HG03571 (cell line): ENCODE data around the gene PRKCE.

Experiments used
- ATAC-seq: cut with Tn5 transposase; IDR thresholded peaks from one replicate; pipeline ENCODE4 v1.9.1; 2021; ENCODE audit not compliant: unreplicated experiment

The PRKCE gene

GRCh38 chr2:46126571-46126970 is 475.1 kb downstream of the PRKCE start:
- ATAC-seq: no peak

DNA sequence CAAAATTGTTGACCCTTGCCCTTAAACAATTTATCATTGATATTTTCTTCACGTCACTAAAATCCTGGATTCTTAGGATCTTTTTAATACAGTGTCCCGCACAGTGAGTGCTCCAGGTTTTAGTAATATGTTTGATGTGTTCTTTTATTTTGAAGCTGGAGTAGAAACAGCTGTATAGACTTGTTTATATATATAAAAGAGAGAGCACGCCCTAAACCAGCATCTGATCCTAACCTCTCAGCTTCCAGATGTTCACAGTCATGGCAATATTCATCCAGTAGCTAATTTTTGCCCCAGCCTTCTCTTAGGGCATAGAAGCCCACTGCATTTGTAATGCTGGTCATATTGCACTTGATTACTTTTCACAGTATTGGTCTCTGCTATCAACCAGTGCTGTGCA is 475.7 kb downstream of the PRKCE start:
- ATAC-seq: no peak

GRCh38 chr2:46130511-46130910 is 479.0 kb downstream of the PRKCE start:
- ATAC-seq: no peak

DNA sequence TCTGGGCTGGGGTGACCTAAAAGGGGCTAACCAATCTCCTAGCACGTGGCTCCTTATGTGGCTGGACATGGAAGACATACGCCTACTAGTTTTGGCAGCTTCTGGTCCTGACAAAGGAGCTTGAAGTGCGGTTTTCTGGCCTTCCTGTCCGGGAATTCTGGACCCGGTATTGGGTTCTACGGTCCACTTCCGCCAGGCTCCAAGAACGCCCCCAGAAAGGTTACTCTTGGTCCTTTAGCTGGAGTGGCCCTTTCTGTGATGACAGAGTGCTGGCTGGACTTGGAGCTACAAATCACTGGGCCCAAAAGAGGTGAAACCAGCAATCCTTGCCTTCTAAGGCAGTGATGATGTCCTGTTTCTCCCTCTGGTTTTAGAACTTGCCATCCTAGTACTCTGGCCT is 481.5 kb downstream of the PRKCE start:
- no peak for ATAC-seq

GRCh38 chr2:46134531-46135227 is 483.2 kb downstream of the PRKCE start:
- ATAC-seq: no peak

DNA sequence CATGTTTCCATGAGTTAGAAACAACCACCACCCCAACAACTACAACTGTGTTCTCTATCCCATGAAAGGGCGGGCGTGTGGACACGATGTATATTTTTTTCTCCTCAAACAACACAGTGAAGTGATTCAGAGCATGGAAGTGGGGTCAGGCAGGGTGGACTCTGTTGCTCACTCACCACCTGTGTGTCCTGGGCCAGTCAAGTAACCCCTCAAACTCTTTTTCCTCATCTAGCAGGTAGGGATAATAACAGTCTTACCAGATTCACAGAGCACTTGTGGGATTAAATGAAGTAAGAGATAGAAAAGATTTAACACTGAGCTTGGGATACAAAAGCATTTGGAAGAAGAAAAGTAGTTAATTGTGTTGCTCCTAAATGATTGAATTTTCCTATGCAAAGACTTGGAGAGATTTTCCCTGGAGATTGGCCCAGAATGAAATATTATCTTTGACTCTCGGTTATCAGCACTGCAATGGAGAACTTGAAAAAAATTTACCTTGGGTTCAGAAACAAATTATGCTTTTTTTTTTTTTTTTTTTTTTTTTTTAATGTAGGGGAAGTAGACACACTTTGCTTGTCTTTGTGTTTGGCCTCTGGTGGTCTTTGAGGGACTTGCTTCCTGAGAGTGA is 483.9 kb downstream of the PRKCE start:
- no peak for ATAC-seq

DNA sequence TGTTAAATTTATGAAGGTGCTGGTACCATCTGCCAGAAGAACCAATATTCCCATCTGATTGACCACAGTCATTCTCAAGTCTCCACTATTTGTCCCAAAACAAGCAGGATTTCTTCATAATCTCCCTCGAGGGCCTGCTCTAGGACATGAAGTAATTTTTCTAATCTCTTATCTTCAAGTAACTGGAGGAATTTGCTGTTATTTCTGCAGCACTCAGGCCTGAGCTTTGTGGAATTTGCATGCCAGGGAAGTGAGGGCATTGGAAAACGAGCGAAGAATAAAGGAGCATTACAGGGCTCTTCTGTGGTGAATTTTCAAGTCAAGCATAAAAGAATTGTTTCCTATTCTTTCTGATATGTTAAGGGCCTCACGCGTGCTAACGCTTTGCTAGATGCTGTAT is 484.5 kb downstream of the PRKCE start:
- ATAC-seq: no peak

DNA sequence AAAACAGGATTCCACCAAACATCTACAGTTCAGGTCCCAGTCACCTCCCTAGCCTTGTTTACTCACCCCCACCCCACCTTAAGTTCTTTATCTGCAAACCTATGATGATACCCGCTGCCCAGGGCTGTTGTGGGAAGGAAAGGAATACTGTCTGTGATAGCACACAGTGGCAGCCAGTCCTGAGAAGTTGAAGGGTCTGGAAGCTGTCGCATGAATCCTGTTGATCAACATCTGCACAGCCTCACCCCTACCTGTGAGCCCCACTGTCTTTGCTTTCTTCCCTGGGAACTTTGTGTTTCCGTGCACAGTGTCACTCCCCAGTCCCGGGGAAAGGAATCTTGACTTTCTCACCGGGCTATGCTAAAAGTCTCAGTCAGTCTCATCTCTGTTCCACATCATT is 485.0 kb downstream of the PRKCE start:
- ATAC-seq: no peak

DNA sequence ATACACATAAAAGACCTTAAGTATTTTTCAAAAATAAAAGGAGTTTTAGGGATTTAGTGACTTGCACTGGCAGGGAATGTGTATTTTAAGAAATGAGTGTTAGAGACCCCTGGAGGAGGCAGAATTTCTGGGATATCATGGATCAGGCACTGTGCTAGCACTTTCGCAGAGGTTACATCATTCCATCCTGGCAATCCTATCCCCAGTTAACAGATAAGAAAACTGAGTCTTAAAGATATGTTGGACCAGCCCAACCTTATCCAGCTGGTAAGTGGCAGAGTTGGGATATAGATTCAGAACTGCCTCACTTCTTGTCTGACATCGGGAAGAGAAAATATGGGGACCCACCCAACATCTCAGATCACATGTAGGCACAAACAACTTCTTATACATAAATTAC is 485.5 kb downstream of the PRKCE start:
- ATAC-seq: no peak

- no peak for ATAC-seq
Measured at GRCh38 chr2:46142546-46143428, 491.3 kb downstream of the PRKCE start.

- no peak for ATAC-seq
Measured at GRCh38 chr2:46143429-46144132, 492.1 kb downstream of the PRKCE start.

DNA sequence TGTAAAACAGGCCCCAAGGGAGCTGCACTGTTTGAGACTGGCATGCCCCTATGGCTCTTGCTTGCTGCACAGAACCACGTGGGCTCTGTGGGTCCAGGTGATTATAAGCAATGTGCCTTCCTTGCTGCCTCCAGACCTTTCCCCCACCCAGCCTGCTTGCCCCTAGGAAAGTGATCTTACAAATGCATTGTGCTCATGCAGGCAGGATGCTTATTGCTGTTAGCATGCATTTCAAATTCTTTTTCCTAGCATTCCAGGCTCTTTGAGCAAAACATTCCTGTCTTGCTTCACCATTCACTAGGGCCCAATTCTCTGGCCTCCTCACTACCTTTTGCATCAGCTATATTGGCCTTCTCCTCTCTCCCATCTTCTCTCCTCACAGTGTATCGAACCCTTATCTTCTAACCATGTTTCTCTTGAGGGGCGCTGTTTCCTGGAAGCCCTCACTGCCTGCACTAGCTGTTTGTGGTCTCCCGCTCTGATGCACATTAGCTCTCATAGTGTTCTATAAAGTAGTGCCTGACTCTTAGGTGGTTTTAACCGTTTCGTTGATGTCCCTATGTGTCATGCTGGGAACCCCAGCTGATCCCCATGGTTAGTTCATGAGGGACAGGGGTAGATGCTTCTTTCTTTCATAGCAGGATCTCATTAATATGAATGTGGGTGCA is 492.8 kb downstream of the PRKCE start:
- no peak for ATAC-seq

- ATAC-seq: no peak
Measured at GRCh38 chr2:46145017-46145416, 493.5 kb downstream of the PRKCE start.

- ATAC-seq: no peak
Measured at GRCh38 chr2:46145840-46146239, 494.4 kb downstream of the PRKCE start.

DNA sequence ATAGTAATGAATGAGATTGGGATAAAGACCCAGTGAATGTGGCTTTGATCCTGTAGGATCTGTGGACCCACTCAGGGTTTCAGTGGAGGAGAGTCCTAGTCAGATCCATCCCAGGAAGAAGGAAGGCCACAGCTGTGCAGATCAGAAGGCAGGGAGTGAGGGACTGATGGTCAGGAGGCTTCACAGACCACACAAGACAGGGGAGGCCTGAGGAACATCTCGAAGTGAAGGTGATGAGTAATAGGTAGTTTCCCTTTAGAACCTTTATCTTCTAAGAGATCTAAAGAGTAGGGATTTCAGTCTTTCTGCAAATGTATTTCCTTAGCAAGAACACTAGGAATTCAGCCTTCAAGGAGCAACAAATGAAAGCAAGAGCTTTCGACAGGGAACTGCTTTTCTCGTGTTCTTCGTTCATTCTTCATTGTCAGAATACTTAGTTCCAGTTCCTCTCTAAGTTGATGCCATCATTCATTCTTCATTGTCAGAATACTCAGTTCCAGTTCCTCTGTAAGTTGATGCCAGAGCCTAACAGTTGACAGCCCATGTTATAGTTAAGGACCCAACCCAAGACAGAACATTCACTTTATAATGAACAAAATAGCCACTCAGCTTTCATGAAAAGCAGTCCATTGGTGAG is 495.5 kb downstream of the PRKCE start:
- ATAC-seq: no peak

- no peak for ATAC-seq
Measured at GRCh38 chr2:46147626-46148368, 496.3 kb downstream of the PRKCE start.

GRCh38 chr2:46148369-46148736 is 496.9 kb downstream of the PRKCE start:
- no peak for ATAC-seq

GRCh38 chr2:46150445-46150955 is 499.0 kb downstream of the PRKCE start:
- ATAC-seq: no peak

GRCh38 chr2:46151577-46151976 is 500.1 kb downstream of the PRKCE start:
- ATAC-seq: no peak
